Peyer's patch (tissue), 4 donors: ENCODE data around the gene LRRC10. TPM values are rescaled to one million over a fixed set of nuclear protein-coding genes. Genes with fewer than 3 reads are reported as not detected.

Experiments
- DNase-seq, 3 donors: peaks; one replicate each; pipeline ENCODE4 v3.0.0-alpha.2; 2017 to 2019
- H3K27ac ChIP-seq, 4 donors: fragments of 200-600 bp; sonication (generic); one replicate each; pipeline ENCODE4 v1.5.1; 2016 to 2019
- H3K27me3 ChIP-seq, 2 donors: fragments of 200-600 bp; sonication (generic); one replicate each; pipeline ENCODE4 v1.5.1; 2019
- H3K36me3 ChIP-seq, 3 donors: fragments of 200-600 bp; sonication (generic); one replicate each; pipeline ENCODE4 v1.5.1; 2016 to 2019
- H3K4me1 ChIP-seq, 4 donors: fragments of 200-600 bp; sonication (generic); one replicate each; pipeline ENCODE4 v1.5.1; 2016 to 2019
- H3K4me3 ChIP-seq, 4 donors: fragments of 200-600 bp; sonication (generic); 1 replicate in 3 of 4; 2 replicates in 1 of 4; pipeline ENCODE4 v1.5.1; 2016 to 2019; ENCODE audit warnings: mild to moderate bottlenecking in 1 of 4
- H3K9me3 ChIP-seq, 4 donors: fragments of 200-600 bp; sonication (generic); one replicate each; pipeline ENCODE4 v1.5.1; 2016 to 2019; ENCODE audit warnings: mild to moderate bottlenecking in 1 of 4
- CTCF ChIP-seq, 6 experiments: fragments of 450-650 bp in 4 of 6; fragments of 200-600 bp in 2 of 6; sonication (generic) in 1 of 6; IDR thresholded peaks; one replicate each; pipeline ENCODE4 v1.5.1; 2017 to 2019; ENCODE audit warnings: antibody characterized with exemption in 6 of 6, mild to moderate bottlenecking in 3 of 6, moderate library complexity in 1 of 6
- POLR2A ChIP-seq, 2 donors: fragments of 450-650 bp; IDR thresholded peaks; one replicate each; pipeline ENCODE4 v1.5.1; 2017; ENCODE audit warnings: antibody characterized with exemption in 2 of 2, mild to moderate bottlenecking in 2 of 2, moderate library complexity in 2 of 2
- small RNA-seq, 2 donors: library from RNA; depleted of rRNA; stranded (forward); fragments of <200 nt; gene quantifications; one replicate each; pipeline ENCODE3, GENCODE V24; 2016
- total RNA-seq, 4 donors: library from RNA; depleted of rRNA; stranded (reverse); fragments of >200 nt; gene quantifications; one replicate each; pipeline ENCODE4 v1.1.0, GENCODE V29; 2016

The LRRC10 gene
- total RNA-seq, 4 donors from 2014 or later = not detected

GRCh38 chr12:69566603-69567002 is 44.1 kb downstream of the LRRC10 start:
- no peaks in the 10 kb centered on the region for H3K4me1 ChIP-seq
- H3K9me3 ChIP-seq = no peaks in the 10 kb centered on the region
- no peak overlapping the region for H3K27ac ChIP-seq
- H3K27me3 ChIP-seq = no peaks in the 10 kb centered on the region
- peaks cover 0 to 16% (median 0%) of the 10 kb centered on the region in 3 donors for H3K36me3 ChIP-seq
- TF ChIP-seq CTCF (IDR thresholded peaks at IDR 0.05) = no peak
- no peak for TF ChIP-seq POLR2A (IDR thresholded peaks at IDR 0.05)
- H3K4me3 ChIP-seq = no peak overlapping the region
- no peak for DNase-seq

- Histone ChIP-seq H3K4me3 (no peak overlapping the region), H3K36me3 (peaks cover 0 to 4% (median 0%) of the 10 kb centered on the region in 3 donors), H3K9me3 (no peaks in the 10 kb centered on the region), H3K27me3 (no peaks in the 10 kb centered on the region), H3K27ac (no peak overlapping the region), H3K4me1 (no peaks in the 10 kb centered on the region)
- DNase-seq = no peak
- TF ChIP-seq CTCF (IDR thresholded peaks at IDR 0.05) (no peak), POLR2A (IDR thresholded peaks at IDR 0.05) (no peak)
Observed at GRCh38 chr12:69563166-69563762, 47.4 kb downstream of the LRRC10 start.

Small RNA genes lying within 50 kb of the gene (small RNA-seq; reads per million reads assigned to genes)
- 1.4 to 2.6 reads per million in 2 donors for gene MIR3913-1

Other genes with a start within 250 kb of the LRRC10 start
- gene FRS2, start 140.5 kb downstream of the LRRC10 start, total RNA-seq = 10 to 100 TPM; 14.6 to 64.4 (median 43.2) TPM
- gene CCT2, start 25.4 kb downstream of the LRRC10 start, total RNA-seq = 10 to 100 TPM; 37.7 to 82.5 (median 59.4) TPM
- gene BEST3, start 88.4 kb upstream of the LRRC10 start, total RNA-seq = under 1 TPM in 1 of 4 donors, not detected in 3; 0.35 TPM
- 10 to 100 TPM; 58.2 to 83.3 (median 70.2) TPM for gene RAB3IP, start 128.0 kb upstream of the LRRC10 start, total RNA-seq
- gene MYRFL, start 214.3 kb upstream of the LRRC10 start, total RNA-seq = 10 to 100 TPM; 12.4 to 60.1 (median 54.5) TPM